HEK293 (cell line): ENCODE results near the gene METTL23.

ENCODE experiments used
- KLF1 ChIP-seq: fragments of 450-650 bp; formaldehyde crosslinking; IDR thresholded peaks from 2 replicates; pipeline ENCODE4 v1.5.1; 2016; ENCODE audit warnings: missing biosample characterization, missing genetic modification characterization
- KLF8 ChIP-seq: fragments of 450-650 bp; formaldehyde crosslinking; IDR thresholded peaks from 2 replicates; pipeline ENCODE4 v1.5.1; 2016; ENCODE audit warnings: missing biosample characterization, missing genetic modification characterization
- MEIS1 ChIP-seq: sonication (generic); formaldehyde crosslinking; IDR thresholded peaks from 2 replicates; pipeline ENCODE4 v1.8.1; 2022; ENCODE audit warnings: missing genetic modification reagents, mild to moderate bottlenecking, borderline replicate concordance
- MYNN ChIP-seq: fragments of 450-650 bp; formaldehyde crosslinking; IDR thresholded peaks from 2 replicates; pipeline ENCODE4 v1.5.1; 2016; ENCODE audit warnings: missing biosample characterization, missing genetic modification characterization, borderline replicate concordance
- SALL2 ChIP-seq: fragments of 450-650 bp; formaldehyde crosslinking; IDR thresholded peaks from 2 replicates; pipeline ENCODE4 v1.5.0; 2017; ENCODE audit warnings: missing biosample characterization, mild to moderate bottlenecking, missing genetic modification characterization, borderline replicate concordance
- SCRT1 ChIP-seq: fragments of 450-650 bp; formaldehyde crosslinking; IDR thresholded peaks from 2 replicates; pipeline ENCODE4 v1.5.1; 2016; ENCODE audit warnings: missing biosample characterization, missing genetic modification characterization, borderline replicate concordance
- WT1 ChIP-seq: fragments of 450-650 bp; formaldehyde crosslinking; IDR thresholded peaks from 2 replicates; pipeline ENCODE4 v1.5.1; 2016; ENCODE audit warnings: missing biosample characterization, missing genetic modification characterization
- ZBTB20 ChIP-seq: fragments of 450-650 bp; formaldehyde crosslinking; IDR thresholded peaks from 2 replicates; pipeline ENCODE4 v1.5.1; 2016; ENCODE audit warnings: missing biosample characterization, missing genetic modification characterization
- ZFHX2 ChIP-seq: fragments of 450-650 bp; formaldehyde crosslinking; conservative IDR thresholded peaks from 2 replicates; pipeline ENCODE4 v1.5.1; 2016; ENCODE audit warnings: missing biosample characterization, missing genetic modification characterization
- ZFP3 ChIP-seq: fragments of 450-650 bp; formaldehyde crosslinking; IDR thresholded peaks from 2 replicates; pipeline ENCODE4 v1.5.1; 2016; ENCODE audit warnings: low read depth, missing biosample characterization, missing genetic modification characterization
- ZFP41 ChIP-seq: fragments of 450-650 bp; formaldehyde crosslinking; IDR thresholded peaks from 2 replicates; pipeline ENCODE4 v1.5.1; 2016; ENCODE audit warnings: missing biosample characterization, missing genetic modification characterization, borderline replicate concordance
- ZIC2 ChIP-seq: fragments of 450-650 bp; formaldehyde crosslinking; IDR thresholded peaks from 2 replicates; pipeline ENCODE4 v1.5.1; 2016; ENCODE audit warnings: missing biosample characterization, missing genetic modification characterization
- ZNF121 ChIP-seq: fragments of 450-650 bp; formaldehyde crosslinking; IDR thresholded peaks from 2 replicates; pipeline ENCODE4 v1.5.1; 2016; ENCODE audit warnings: missing biosample characterization, missing genetic modification characterization
- ZNF140 ChIP-seq: fragments of 450-650 bp; formaldehyde crosslinking; IDR thresholded peaks from 2 replicates; pipeline ENCODE4 v1.5.1; 2016; ENCODE audit warnings: missing biosample characterization, missing genetic modification characterization
- ZNF155 ChIP-seq: fragments of 450-650 bp; formaldehyde crosslinking; IDR thresholded peaks from 2 replicates; pipeline ENCODE4 v1.5.1; 2016; ENCODE audit warnings: missing biosample characterization, missing genetic modification characterization
- ZNF16 ChIP-seq: fragments of 450-650 bp; formaldehyde crosslinking; IDR thresholded peaks from 2 replicates; pipeline ENCODE4 v1.5.1; 2016; ENCODE audit warnings: low read depth, missing biosample characterization, missing genetic modification characterization
- ZNF169 ChIP-seq: fragments of 450-650 bp; formaldehyde crosslinking; IDR thresholded peaks from 2 replicates; pipeline ENCODE4 v1.5.1; 2016; ENCODE audit warnings: missing biosample characterization, missing genetic modification characterization
- ZNF24 ChIP-seq: fragments of 450-650 bp; formaldehyde crosslinking; IDR thresholded peaks from 2 replicates; pipeline ENCODE4 v1.5.1; 2016; ENCODE audit warnings: missing biosample characterization, missing genetic modification characterization
- ZNF266 ChIP-seq: fragments of 450-650 bp; formaldehyde crosslinking; IDR thresholded peaks from 2 replicates; pipeline ENCODE4 v1.5.1; 2016; ENCODE audit warnings: missing biosample characterization, missing genetic modification characterization, low read depth
- ZNF391 ChIP-seq: fragments of 450-650 bp; formaldehyde crosslinking; IDR thresholded peaks from 2 replicates; pipeline ENCODE4 v1.5.1; 2016; ENCODE audit warnings: low read depth, missing biosample characterization, missing genetic modification characterization, borderline replicate concordance
- ZNF426 ChIP-seq: fragments of 450-650 bp; formaldehyde crosslinking; IDR thresholded peaks from 2 replicates; pipeline ENCODE4 v1.5.1; 2017; ENCODE audit warnings: missing biosample characterization, missing genetic modification characterization, mild to moderate bottlenecking, inconsistent platforms, moderate library complexity
- ZNF521 ChIP-seq: fragments of 450-650 bp; formaldehyde crosslinking; IDR thresholded peaks from 2 replicates; pipeline ENCODE4 v1.5.1; 2017; ENCODE audit warnings: missing biosample characterization, mild to moderate bottlenecking, missing genetic modification characterization
- ZNF571 ChIP-seq: fragments of 450-650 bp; formaldehyde crosslinking; IDR thresholded peaks from 2 replicates; pipeline ENCODE4 v1.5.0; 2017; ENCODE audit warnings: missing biosample characterization, missing genetic modification characterization
- ZNF596 ChIP-seq: fragments of 450-650 bp; IDR thresholded peaks from 2 replicates; pipeline ENCODE4 v1.5.0; 2018; ENCODE audit warnings: missing biosample characterization, mild to moderate bottlenecking, missing genetic modification characterization, moderate library complexity
- ZNF658 ChIP-seq: fragments of 450-650 bp; formaldehyde crosslinking; IDR thresholded peaks from 2 replicates; pipeline ENCODE4; 2016; ENCODE audit warnings: missing biosample characterization, missing genetic modification characterization
- ZNF670 ChIP-seq: fragments of 450-650 bp; formaldehyde crosslinking; IDR thresholded peaks from 2 replicates; pipeline ENCODE4 v1.5.1; 2016; ENCODE audit warnings: missing biosample characterization, missing genetic modification characterization, low read depth
- ZNF747 ChIP-seq: fragments of 450-650 bp; formaldehyde crosslinking; IDR thresholded peaks from 2 replicates; pipeline ENCODE4 v1.5.1; 2016; ENCODE audit warnings: missing biosample characterization, missing genetic modification characterization
- ZNF776 ChIP-seq: fragments of 450-650 bp; formaldehyde crosslinking; IDR thresholded peaks from 2 replicates; pipeline ENCODE4 v1.5.0; 2017; ENCODE audit warnings: missing biosample characterization, missing genetic modification characterization, borderline replicate concordance
- TF ChIP-seq, protein P1 (sequence below): IDR thresholded peaks from 2 replicates; pipeline ENCODE4 v1.6.1; 2011; ENCODE audit warnings: mild to moderate bottlenecking, low read depth, low read length, borderline replicate concordance
- TF ChIP-seq, protein P2 (sequence below): fragments of 450-650 bp; formaldehyde crosslinking; optimal IDR thresholded peaks from 2 replicates; pipeline ENCODE3; 2016; ENCODE audit warnings: missing biosample characterization, mild to moderate bottlenecking, missing genetic modification characterization
- TF ChIP-seq, protein P3 (sequence below): fragments of 450-650 bp; formaldehyde crosslinking; IDR thresholded peaks from 2 replicates; pipeline ENCODE4 v1.5.1; 2016; ENCODE audit warnings: missing biosample characterization, missing genetic modification characterization, borderline replicate concordance
- TF ChIP-seq, protein P4 (sequence below): fragments of 450-650 bp; formaldehyde crosslinking; IDR thresholded peaks from 2 replicates; pipeline ENCODE4 v1.5.1; 2016; ENCODE audit warnings: missing biosample characterization, missing genetic modification characterization
- TF ChIP-seq, protein P5 (sequence below): fragments of 450-650 bp; formaldehyde crosslinking; IDR thresholded peaks from 2 replicates; pipeline ENCODE4 v1.5.1; 2017; ENCODE audit warnings: missing biosample characterization, missing genetic modification characterization

Gene METTL23

DNA sequence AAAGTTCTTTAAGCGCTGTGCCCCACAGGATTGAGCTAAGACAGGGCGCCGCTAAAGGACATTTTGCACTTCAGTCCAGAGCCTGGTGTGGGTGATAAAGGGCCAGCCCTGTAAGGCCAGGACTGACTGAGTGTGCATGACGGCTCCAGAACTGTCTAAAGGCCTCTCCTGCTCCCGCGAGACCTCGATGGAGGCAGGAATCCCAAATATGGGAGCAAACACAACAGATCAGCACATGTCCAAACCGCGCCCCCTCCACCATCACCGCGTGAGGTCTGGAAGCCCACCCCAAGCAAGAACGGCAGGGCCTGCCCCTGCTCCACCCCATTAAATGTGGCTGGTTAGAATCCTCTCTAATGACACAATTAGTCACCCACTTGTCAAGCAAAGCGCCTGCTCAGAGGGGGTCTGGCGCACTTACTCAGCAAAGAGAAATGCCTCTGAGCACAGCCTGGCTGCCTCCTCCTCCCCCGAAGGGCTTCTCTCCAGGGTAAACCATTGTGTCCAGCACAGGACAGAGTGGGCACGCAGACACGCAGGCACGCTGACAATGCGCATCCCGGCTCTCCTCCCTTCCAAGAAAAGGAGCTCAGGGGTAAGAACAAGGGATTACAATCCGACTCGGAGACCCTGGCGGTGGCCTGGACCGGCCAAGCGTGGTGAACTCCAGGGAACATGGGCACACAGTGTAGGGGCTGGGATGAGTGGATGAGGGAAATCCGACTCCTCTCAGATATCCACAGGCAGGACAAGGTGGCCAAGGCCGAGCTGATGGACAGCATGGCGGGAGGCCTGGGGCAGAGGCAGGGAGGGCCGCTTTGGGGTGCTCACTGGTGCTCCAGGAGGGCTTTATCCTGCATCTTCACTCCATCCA is 17.3 kb upstream of the METTL23 start (continued):
- peak; percentile 18; the same call in 1 of the 2 replicates for TF ChIP-seq ZNF121
- no peak for TF ChIP-seq ZNF155 (tag by site-specific recombination)
- no peak for TF ChIP-seq ZFP3 (tag by site-specific recombination)
- TF ChIP-seq, protein P1, sequence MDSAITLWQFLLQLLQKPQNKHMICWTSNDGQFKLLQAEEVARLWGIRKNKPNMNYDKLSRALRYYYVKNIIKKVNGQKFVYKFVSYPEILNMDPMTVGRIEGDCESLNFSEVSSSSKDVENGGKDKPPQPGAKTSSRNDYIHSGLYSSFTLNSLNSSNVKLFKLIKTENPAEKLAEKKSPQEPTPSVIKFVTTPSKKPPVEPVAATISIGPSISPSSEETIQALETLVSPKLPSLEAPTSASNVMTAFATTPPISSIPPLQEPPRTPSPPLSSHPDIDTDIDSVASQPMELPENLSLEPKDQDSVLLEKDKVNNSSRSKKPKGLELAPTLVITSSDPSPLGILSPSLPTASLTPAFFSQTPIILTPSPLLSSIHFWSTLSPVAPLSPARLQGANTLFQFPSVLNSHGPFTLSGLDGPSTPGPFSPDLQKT: peak; percentile 88
- peak; percentile 90 for TF ChIP-seq ZIC2 (tag by site-specific recombination)
- no peak; the same call in 1 of the 2 replicates for TF ChIP-seq ZNF596 (tag by site-specific recombination)
- peak; percentile 94 for TF ChIP-seq KLF1 (tag by site-specific recombination)
- TF ChIP-seq ZFHX2 (tag by site-specific recombination): peak; percentile 42
- TF ChIP-seq KLF8: peak; percentile 87
- no peak for TF ChIP-seq ZNF426 (tag by site-specific recombination)
- TF ChIP-seq, protein P2, sequence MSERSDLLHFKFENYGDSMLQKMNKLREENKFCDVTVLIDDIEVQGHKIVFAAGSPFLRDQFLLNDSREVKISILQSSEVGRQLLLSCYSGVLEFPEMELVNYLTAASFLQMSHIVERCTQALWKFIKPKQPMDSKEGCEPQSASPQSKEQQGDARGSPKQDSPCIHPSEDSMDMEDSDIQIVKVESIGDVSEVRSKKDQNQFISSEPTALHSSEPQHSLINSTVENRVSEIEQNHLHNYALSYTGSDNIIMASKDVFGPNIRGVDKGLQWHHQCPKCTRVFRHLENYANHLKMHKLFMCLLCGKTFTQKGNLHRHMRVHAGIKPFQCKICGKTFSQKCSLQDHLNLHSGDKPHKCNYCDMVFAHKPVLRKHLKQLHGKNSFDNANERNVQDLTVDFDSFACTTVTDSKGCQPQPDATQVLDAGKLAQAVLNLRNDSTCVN: peak; percentile 32
- peak; percentile 69 for TF ChIP-seq WT1 (tag by site-specific recombination)
- no peak for TF ChIP-seq SALL2 (tag by site-specific recombination)
- no peak for TF ChIP-seq ZNF169
- TF ChIP-seq ZNF658 (tag by site-specific recombination): no peak
- no peak for TF ChIP-seq ZNF670 (tag by site-specific recombination)
- TF ChIP-seq, protein P3, sequence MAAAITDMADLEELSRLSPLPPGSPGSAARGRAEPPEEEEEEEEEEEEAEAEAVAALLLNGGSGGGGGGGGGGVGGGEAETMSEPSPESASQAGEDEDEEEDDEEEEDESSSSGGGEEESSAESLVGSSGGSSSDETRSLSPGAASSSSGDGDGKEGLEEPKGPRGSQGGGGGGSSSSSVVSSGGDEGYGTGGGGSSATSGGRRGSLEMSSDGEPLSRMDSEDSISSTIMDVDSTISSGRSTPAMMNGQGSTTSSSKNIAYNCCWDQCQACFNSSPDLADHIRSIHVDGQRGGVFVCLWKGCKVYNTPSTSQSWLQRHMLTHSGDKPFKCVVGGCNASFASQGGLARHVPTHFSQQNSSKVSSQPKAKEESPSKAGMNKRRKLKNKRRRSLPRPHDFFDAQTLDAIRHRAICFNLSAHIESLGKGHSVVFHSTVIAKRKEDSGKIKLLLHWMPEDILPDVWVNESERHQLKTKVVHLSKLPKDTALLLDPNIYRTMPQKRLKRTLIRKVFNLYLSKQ: no peak
- TF ChIP-seq, protein P4, sequence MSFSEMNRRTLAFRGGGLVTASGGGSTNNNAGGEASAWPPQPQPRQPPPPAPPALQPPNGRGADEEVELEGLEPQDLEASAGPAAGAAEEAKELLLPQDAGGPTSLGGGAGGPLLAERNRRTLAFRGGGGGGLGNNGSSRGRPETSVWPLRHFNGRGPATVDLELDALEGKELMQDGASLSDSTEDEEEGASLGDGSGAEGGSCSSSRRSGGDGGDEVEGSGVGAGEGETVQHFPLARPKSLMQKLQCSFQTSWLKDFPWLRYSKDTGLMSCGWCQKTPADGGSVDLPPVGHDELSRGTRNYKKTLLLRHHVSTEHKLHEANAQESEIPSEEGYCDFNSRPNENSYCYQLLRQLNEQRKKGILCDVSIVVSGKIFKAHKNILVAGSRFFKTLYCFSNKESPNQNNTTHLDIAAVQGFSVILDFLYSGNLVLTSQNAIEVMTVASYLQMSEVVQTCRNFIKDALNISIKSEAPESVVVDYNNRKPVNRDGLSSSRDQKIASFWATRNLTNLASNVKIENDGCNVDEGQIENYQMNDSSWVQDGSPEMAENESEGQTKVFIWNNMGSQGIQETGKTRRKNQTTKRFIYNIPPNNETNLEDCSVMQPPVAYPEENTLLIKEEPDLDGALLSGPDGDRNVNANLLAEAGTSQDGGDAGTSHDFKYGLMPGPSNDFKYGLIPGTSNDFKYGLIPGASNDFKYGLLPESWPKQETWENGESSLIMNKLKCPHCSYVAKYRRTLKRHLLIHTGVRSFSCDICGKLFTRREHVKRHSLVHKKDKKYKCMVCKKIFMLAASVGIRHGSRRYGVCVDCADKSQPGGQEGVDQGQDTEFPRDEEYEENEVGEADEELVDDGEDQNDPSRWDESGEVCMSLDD (tag by site-specific recombination): peak; percentile 52; the same call in 1 of the 2 replicates
- no peak for TF ChIP-seq ZFP41
- TF ChIP-seq ZNF24 (tag by site-specific recombination): peak; percentile 75
- no peak for TF ChIP-seq MYNN (tag by site-specific recombination)
- TF ChIP-seq, protein P5, sequence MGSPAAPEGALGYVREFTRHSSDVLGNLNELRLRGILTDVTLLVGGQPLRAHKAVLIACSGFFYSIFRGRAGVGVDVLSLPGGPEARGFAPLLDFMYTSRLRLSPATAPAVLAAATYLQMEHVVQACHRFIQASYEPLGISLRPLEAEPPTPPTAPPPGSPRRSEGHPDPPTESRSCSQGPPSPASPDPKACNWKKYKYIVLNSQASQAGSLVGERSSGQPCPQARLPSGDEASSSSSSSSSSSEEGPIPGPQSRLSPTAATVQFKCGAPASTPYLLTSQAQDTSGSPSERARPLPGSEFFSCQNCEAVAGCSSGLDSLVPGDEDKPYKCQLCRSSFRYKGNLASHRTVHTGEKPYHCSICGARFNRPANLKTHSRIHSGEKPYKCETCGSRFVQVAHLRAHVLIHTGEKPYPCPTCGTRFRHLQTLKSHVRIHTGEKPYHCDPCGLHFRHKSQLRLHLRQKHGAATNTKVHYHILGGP (tag by site-specific recombination): no peak
- TF ChIP-seq ZNF140 (tag by site-specific recombination): no peak
- TF ChIP-seq ZNF16 (tag by site-specific recombination): no peak
- TF ChIP-seq ZBTB20 (tag by site-specific recombination): peak; percentile 43; the same call in 1 of the 2 replicates
- no peak for TF ChIP-seq ZNF266 (tag by site-specific recombination)
- TF ChIP-seq ZNF521 (tag by site-specific recombination): no peak
- no peak for TF ChIP-seq ZNF776 (tag by site-specific recombination)
- peak; percentile 77 for TF ChIP-seq ZNF391 (tag by site-specific recombination)
- TF ChIP-seq SCRT1: no peak; the same call in 1 of the 2 replicates
- TF ChIP-seq MEIS1 (CRISPR knock-in tag): peak; percentile 18; the same call in 1 of the 2 replicates
- no peak for TF ChIP-seq ZNF747 (tag by site-specific recombination)
- TF ChIP-seq ZNF571 (tag by site-specific recombination): no peak
